ENCODE results near the gene MRAS.

DNA sequence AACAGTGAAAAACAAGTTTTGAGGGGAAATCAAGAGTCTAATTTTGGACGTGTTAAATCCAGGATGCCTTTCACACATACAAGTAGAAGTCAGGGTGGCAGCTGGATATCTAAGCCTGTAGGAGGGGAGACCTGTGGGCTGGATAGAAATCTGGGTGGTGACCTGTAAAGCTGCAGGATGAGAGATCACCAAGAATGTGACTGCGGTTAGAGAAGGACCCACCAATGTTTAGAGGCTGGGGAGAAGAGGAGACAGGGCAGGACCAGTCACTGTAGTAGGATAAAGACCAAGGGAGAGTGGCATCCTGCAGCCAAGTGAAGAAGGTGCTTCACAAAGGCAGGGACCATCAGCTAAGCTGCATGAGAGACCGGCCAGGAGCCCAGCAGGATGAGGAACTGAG lies 36.2 kb downstream of the MRAS start:
- TF ChIP-seq, protein P1, sequence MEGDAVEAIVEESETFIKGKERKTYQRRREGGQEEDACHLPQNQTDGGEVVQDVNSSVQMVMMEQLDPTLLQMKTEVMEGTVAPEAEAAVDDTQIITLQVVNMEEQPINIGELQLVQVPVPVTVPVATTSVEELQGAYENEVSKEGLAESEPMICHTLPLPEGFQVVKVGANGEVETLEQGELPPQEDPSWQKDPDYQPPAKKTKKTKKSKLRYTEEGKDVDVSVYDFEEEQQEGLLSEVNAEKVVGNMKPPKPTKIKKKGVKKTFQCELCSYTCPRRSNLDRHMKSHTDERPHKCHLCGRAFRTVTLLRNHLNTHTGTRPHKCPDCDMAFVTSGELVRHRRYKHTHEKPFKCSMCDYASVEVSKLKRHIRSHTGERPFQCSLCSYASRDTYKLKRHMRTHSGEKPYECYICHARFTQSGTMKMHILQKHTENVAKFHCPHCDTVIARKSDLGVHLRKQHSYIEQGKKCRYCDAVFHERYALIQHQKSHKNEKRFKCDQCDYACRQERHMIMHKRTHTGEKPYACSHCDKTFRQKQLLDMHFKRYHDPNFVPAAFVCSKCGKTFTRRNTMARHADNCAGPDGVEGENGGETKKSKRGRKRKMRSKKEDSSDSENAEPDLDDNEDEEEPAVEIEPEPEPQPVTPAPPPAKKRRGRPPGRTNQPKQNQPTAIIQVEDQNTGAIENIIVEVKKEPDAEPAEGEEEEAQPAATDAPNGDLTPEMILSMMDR (IDR thresholded peaks at IDR 0.05; ENCODE audit: insufficient read depth, low read depth, low read length) = no peak
- no peak for TF ChIP-seq EZH2 (IDR thresholded peaks at IDR 0.05; ENCODE audit: insufficient read depth, low read length)
